Mesenchymal stem cell (in vitro differentiated cells and primary cell): ENCODE measurements around the gene ZNF628.

Source experiments
- DNase-seq: peaks from one replicate; pipeline ENCODE4 v3.0.0-alpha.2; 2013
- H2AFZ ChIP-seq: one replicate; pipeline ENCODE4 v1.6.1; 2013; ENCODE audit warnings: low read depth, mild to moderate bottlenecking, control low read depth, inconsistent platforms, low read length, moderate library complexity
- H2AK5ac ChIP-seq: 2 replicates; pipeline ENCODE4 v1.6.1; 2013; ENCODE audit warnings: low read length, moderate library complexity, mild to moderate bottlenecking, inconsistent platforms; ENCODE audit not compliant: severe bottlenecking
- H2BK120ac ChIP-seq: one replicate; pipeline ENCODE4 v1.6.1; 2013; ENCODE audit warnings: low read depth, mild to moderate bottlenecking, inconsistent platforms, low read length, moderate library complexity
- H2BK12ac ChIP-seq, 2 experiments: one replicate each; pipeline ENCODE4 v1.6.1; 2013; ENCODE audit warnings: inconsistent platforms in 2 of 2, low read length in 2 of 2, mild to moderate bottlenecking in 2 of 2, moderate library complexity in 2 of 2, control low read depth in 1 of 2
- H2BK15ac ChIP-seq: one replicate; pipeline ENCODE4 v1.6.1; 2013; ENCODE audit warnings: mild to moderate bottlenecking, low read depth, inconsistent platforms; ENCODE audit not compliant: poor library complexity, severe bottlenecking
- H2BK5ac ChIP-seq: 2 replicates; pipeline ENCODE4 v1.6.1; 2013; ENCODE audit warnings: low read depth, mild to moderate bottlenecking, low read length, control low read depth, inconsistent platforms; ENCODE audit not compliant: poor library complexity, severe bottlenecking
- H3K14ac ChIP-seq, 2 experiments: one replicate each; pipeline ENCODE4 v1.6.1; 2013; ENCODE audit warnings: inconsistent platforms in 2 of 2, low read length in 2 of 2, control low read depth in 1 of 2, mild to moderate bottlenecking in 1 of 2, moderate library complexity in 1 of 2
- H3K18ac ChIP-seq, 2 experiments: one replicate each; pipeline ENCODE4 v1.6.1; 2013; ENCODE audit warnings: inconsistent platforms in 2 of 2, low read length in 2 of 2, control low read depth in 1 of 2, low read depth in 1 of 2, mild to moderate bottlenecking in 1 of 2
- H3K23ac ChIP-seq, 2 experiments: one replicate each; pipeline ENCODE4 v1.6.1; 2013; ENCODE audit warnings: inconsistent platforms in 2 of 2, low read length in 2 of 2, mild to moderate bottlenecking in 2 of 2, moderate library complexity in 2 of 2, control low read depth in 1 of 2
- H3K27ac ChIP-seq: 2 replicates; pipeline ENCODE4 v1.5.1; 2013; ENCODE audit warnings: mild to moderate bottlenecking, moderate library complexity, low read length, control low read depth, inconsistent platforms; ENCODE audit not compliant: poor library complexity, severe bottlenecking
- H3K27me3 ChIP-seq, 2 experiments: 2 replicates each; pipeline versions ENCODE4 v1.6.1 to v1.7.0; 2013; ENCODE audit warnings: low read length in 2 of 2, mild to moderate bottlenecking in 2 of 2, moderate library complexity in 2 of 2, control low read depth in 1 of 2, inconsistent platforms in 1 of 2; ENCODE audit not compliant: control insufficient read depth in 1 of 2, insufficient read depth in 1 of 2
- H3K36me3 ChIP-seq, 2 experiments: 2 replicates each; pipeline versions ENCODE4 v1.6.1 to v1.7.0; 2013; ENCODE audit warnings: low read length in 2 of 2, control low read depth in 1 of 2, inconsistent platforms in 1 of 2, low read depth in 1 of 2, mild to moderate bottlenecking in 1 of 2; ENCODE audit not compliant: insufficient read depth in 2 of 2, control insufficient read depth in 1 of 2
- H3K4ac ChIP-seq, 2 experiments: one replicate each; pipeline ENCODE4 v1.6.1; 2013; ENCODE audit warnings: inconsistent platforms in 2 of 2, low read length in 2 of 2, mild to moderate bottlenecking in 2 of 2, moderate library complexity in 2 of 2, control low read depth in 1 of 2, low read depth in 1 of 2
- H3K4me1 ChIP-seq: 2 replicates; pipeline ENCODE4 v1.6.1; 2013; ENCODE audit warnings: low read depth, low read length, control low read depth; ENCODE audit not compliant: control insufficient read depth, insufficient read depth
- H3K4me2 ChIP-seq: 2 replicates; pipeline ENCODE4 v1.6.1; 2013; ENCODE audit warnings: low read length, mild to moderate bottlenecking, inconsistent platforms; ENCODE audit not compliant: poor library complexity, severe bottlenecking
- H3K4me3 ChIP-seq, 2 experiments: 2 replicates each; pipeline versions ENCODE4 v1.5.1 to v1.7.0; 2013; ENCODE audit warnings: low read length in 2 of 2, mild to moderate bottlenecking in 2 of 2, control low read depth in 1 of 2, low read depth in 1 of 2; ENCODE audit not compliant: insufficient read depth in 1 of 2
- H3K79me1 ChIP-seq: replicated peaks from 2 replicates; pipeline ENCODE4 v1.6.1; 2013; ENCODE audit warnings: mild to moderate bottlenecking, control low read depth, low read length, inconsistent platforms; ENCODE audit not compliant: poor library complexity, severe bottlenecking
- H3K9ac ChIP-seq: 2 replicates; pipeline ENCODE4 v1.7.0; 2013; ENCODE audit warnings: mild to moderate bottlenecking, low read length, moderate library complexity
- H3K9me3 ChIP-seq: 2 replicates; pipeline ENCODE4 v1.7.0; 2013; ENCODE audit warnings: mild to moderate bottlenecking, low read length; ENCODE audit not compliant: control insufficient read depth
- H4K8ac ChIP-seq: one replicate; pipeline ENCODE4 v1.6.1; 2013; ENCODE audit warnings: inconsistent platforms, mild to moderate bottlenecking, low read length, moderate library complexity
- H4K91ac ChIP-seq: one replicate; pipeline ENCODE4 v1.6.1; 2013; ENCODE audit warnings: mild to moderate bottlenecking, low read length, inconsistent platforms
- WGBS: methylation state at CpG from one replicate; pipeline ENCODE4 v1.1.7; 2013; ENCODE audit warnings: mixed read lengths; 5-methylcytosine and 5-hydroxymethylcytosine counted together

Gene ZNF628

DNA sequence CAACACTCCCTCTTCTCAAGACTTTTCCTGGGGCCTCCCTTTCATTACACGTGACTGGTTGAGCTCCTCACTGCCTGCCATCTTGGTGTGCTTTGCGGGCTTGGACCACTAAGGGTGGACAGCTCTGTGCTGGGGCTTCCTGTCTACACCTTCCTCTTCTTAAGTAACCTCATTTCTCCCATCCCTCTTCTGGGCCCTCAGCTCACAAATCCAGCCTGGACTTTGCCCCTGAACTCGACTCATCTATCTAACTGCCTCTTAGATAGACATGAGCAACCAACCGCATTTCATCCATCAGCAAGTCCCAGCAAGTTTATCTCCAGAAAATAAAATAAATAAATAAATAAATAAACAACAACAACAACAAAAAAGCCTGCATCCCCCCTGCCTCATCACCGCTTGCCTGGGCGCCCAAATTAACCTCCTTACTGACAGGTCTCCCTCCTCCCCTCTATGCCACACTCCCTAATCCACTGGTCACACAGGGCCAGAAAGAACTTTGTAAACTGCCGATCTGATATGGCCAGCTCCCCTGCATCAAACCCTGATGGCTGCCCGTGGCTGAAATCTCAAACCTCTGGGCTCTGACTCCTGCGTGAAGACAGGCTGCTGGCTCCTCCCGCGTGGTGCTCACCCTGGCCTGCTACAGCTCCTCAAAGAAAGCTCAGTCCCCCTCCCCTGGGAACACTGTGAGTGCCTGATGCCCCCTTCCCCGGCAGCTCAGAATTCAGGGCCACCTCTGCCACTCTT lies 22.7 kb upstream of the ZNF628 start:
- no peak overlapping the region for H3K9ac ChIP-seq
- no peak overlapping the region for H3K14ac ChIP-seq
- H3K27ac ChIP-seq: no peak overlapping the region
- H3K18ac ChIP-seq: no peak overlapping the region
- H2BK5ac ChIP-seq: no peak overlapping the region
- 90% methylated on average over 12 of the region's 12 CpGs for WGBS
- no peak overlapping the region for H4K8ac ChIP-seq
- H3K36me3 ChIP-seq: peaks cover 11 to 39% of the 10 kb centered on the region in 2 experiments
- H3K4me1 ChIP-seq: peaks cover 25% of the 10 kb centered on the region
- no peak overlapping the region for H4K91ac ChIP-seq
- peaks cover 16% of the 10 kb centered on the region for H3K79me1 ChIP-seq
- H2AFZ ChIP-seq: no peak overlapping the region
- no peak overlapping the region for H3K4me2 ChIP-seq
- no peak overlapping the region for H3K4ac ChIP-seq
- peaks cover 28 to 30% of the 10 kb centered on the region in 2 experiments for H3K27me3 ChIP-seq
- no peak overlapping the region for H2BK12ac ChIP-seq
- no peak for DNase-seq
- no peaks in the 10 kb centered on the region for H3K9me3 ChIP-seq
- H3K4me3 ChIP-seq: no peak overlapping the region
- H2BK15ac ChIP-seq: no peak overlapping the region
- no peak overlapping the region for H2BK120ac ChIP-seq
- no peak overlapping the region for H2AK5ac ChIP-seq
- no peak overlapping the region for H3K23ac ChIP-seq

DNA sequence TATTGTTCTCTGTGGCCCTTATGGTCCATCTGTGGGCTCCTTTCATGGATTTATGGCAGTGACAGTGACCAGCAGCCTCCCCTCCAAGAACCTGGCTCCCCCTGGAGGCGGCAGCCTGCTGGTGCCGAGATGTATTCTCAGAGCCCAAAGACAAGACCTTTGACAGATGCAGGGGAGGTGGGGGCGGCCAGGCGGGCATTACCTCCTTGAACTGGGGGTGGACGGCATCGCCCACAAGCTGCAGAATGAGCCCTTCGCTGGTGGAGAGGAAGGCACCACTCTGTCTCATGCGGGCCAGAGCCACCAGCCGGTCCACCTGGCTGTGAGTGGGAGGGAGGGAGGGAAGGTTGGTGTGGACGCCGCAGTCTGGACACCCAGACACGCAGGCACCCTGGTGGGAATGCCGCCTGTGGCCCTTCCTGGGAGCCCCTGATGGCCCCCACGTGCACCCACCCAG lies 21.6 kb upstream of the ZNF628 start:
- H3K27me3 ChIP-seq: peaks cover 18 to 21% of the 10 kb centered on the region in 2 experiments
- H3K79me1 ChIP-seq: peaks cover 17% of the 10 kb centered on the region
- H3K36me3 ChIP-seq: peaks cover 11 to 39% of the 10 kb centered on the region in 2 experiments
- H2BK120ac ChIP-seq: no peak overlapping the region
- H3K18ac ChIP-seq: no peak overlapping the region
- no peak overlapping the region for H2AFZ ChIP-seq
- peak; percentile 48 for DNase-seq
- H4K8ac ChIP-seq: no peak overlapping the region
- H4K91ac ChIP-seq: no peak overlapping the region
- H2AK5ac ChIP-seq: no peak overlapping the region
- H3K4me1 ChIP-seq: peaks cover 26% of the 10 kb centered on the region
- H2BK12ac ChIP-seq: no peak overlapping the region
- no peak overlapping the region for H3K27ac ChIP-seq
- no peak overlapping the region for H3K9ac ChIP-seq
- no peak overlapping the region for H3K4ac ChIP-seq
- H3K4me2 ChIP-seq: no peak overlapping the region
- no peak overlapping the region for H3K23ac ChIP-seq
- no peak overlapping the region for H3K14ac ChIP-seq
- no peaks in the 10 kb centered on the region for H3K9me3 ChIP-seq
- H2BK15ac ChIP-seq: no peak overlapping the region
- WGBS: 63% methylated on average over 14 of the region's 14 CpGs
- no peak overlapping the region for H2BK5ac ChIP-seq
- no peak overlapping the region for H3K4me3 ChIP-seq

DNA sequence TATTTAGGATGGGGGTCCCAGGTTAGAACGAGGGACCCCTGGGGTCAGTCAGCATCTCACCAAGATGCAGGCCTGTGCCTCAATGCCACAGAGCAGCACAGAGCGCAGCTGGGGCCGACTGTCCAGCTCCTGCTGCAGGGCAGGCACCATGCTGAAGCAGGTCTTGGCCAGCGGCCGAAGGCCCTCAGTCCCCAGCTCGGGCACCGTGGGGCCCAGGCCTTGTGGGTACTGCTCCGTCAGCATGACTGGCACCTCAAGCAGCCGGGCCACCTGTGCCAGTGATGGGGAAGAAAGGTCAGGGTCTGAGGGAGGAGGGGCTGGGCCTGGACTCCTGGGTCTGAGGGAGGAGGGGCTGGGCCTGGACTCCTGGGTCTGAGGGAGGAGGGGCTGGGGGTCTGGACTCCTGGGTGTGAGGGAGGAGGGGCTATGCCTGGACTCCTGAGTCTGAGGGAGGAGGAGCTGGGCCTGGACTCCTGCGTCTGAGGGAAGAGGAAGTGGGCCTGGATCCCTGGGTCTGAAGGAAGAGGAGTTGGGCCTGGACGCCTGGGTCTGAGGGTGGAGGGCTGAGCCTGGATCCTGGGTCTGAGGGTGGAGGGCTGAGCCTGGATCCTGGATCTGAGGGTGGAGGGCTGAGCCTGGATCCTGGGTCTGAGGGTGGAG lies 20.7 kb upstream of the ZNF628 start:
- Histone ChIP-seq H4K8ac (no peak overlapping the region), H2BK5ac (no peak overlapping the region), H3K4me1 (peaks cover 29% of the 10 kb centered on the region), H3K23ac (no peak overlapping the region), H2BK120ac (no peak overlapping the region), H4K91ac (no peak overlapping the region), H3K27me3 (peaks cover 12 to 14% of the 10 kb centered on the region in 2 experiments), H3K18ac (no peak overlapping the region), H2AFZ (no peak overlapping the region), H3K36me3 (peaks cover 11 to 39% of the 10 kb centered on the region in 2 experiments), H3K9me3 (no peaks in the 10 kb centered on the region), H3K79me1 (peaks cover 17% of the 10 kb centered on the region), H3K14ac (no peak overlapping the region), H2BK15ac (no peak overlapping the region), H2AK5ac (no peak overlapping the region), H3K27ac (no peak overlapping the region), H2BK12ac (no peak overlapping the region), H3K4ac (no peak overlapping the region), H3K4me3 (no peak overlapping the region), H3K9ac (no peak overlapping the region), H3K4me2 (no peak overlapping the region)
- 92% methylated on average over 11 of the region's 11 CpGs for WGBS
- DNase-seq: no peak

DNA sequence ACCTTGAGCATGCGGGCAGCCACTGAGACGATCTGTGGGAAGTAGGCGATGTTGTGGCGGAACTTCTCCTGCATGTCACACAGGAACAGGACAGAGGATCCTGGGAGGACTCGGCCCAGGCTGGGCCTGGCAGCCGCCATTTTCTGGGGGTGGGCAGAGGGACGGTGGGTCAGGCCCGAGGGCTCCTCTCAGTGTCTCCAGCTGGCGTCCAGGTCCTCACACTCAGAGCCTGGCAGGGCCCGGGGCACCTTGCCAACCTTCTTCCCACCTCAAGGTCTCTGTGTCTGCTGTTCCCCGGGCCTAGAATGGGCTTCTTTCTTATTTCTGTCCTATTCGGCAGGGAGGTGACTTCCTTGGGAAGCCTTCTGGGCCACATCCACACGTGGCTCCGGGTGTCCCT lies 20.1 kb upstream of the ZNF628 start:
- no peak overlapping the region for H3K27ac ChIP-seq

More for the DNA sequence above, 20.1 kb upstream of the ZNF628 start:
- H3K18ac ChIP-seq: no peak overlapping the region
- no peak overlapping the region for H3K4me3 ChIP-seq
- peaks cover 28% of the 10 kb centered on the region for H3K4me1 ChIP-seq
- H2BK5ac ChIP-seq: no peak overlapping the region
- 92% methylated on average over 14 of the region's 14 CpGs for WGBS
- H2AFZ ChIP-seq: no peak overlapping the region
- DNase-seq: no peak
- H4K91ac ChIP-seq: no peak overlapping the region
- no peak overlapping the region for H3K14ac ChIP-seq
- peaks cover 11 to 39% of the 10 kb centered on the region in 2 experiments for H3K36me3 ChIP-seq
- no peak overlapping the region for H4K8ac ChIP-seq
- no peak overlapping the region for H2BK120ac ChIP-seq
- no peak overlapping the region for H2AK5ac ChIP-seq
- H2BK15ac ChIP-seq: no peak overlapping the region
- H3K4me2 ChIP-seq: no peak overlapping the region
- no peaks in the 10 kb centered on the region for H3K9me3 ChIP-seq
- H3K9ac ChIP-seq: no peak overlapping the region
- H2BK12ac ChIP-seq: no peak overlapping the region
- no peak overlapping the region for H3K23ac ChIP-seq
- peaks cover 9 to 11% of the 10 kb centered on the region in 2 experiments for H3K27me3 ChIP-seq
- H3K4ac ChIP-seq: no peak overlapping the region
- H3K79me1 ChIP-seq: peaks cover 19% of the 10 kb centered on the region
